ENCODE results near the gene FREY1. TPM values are rescaled to one million over a fixed set of nuclear protein-coding genes. Genes with fewer than 3 reads are reported as not detected.

FREY1 gene
- total RNA-seq, 4 donors from 2014 or later = 0.65 to 3.7 (median 1.4) TPM

DNA sequence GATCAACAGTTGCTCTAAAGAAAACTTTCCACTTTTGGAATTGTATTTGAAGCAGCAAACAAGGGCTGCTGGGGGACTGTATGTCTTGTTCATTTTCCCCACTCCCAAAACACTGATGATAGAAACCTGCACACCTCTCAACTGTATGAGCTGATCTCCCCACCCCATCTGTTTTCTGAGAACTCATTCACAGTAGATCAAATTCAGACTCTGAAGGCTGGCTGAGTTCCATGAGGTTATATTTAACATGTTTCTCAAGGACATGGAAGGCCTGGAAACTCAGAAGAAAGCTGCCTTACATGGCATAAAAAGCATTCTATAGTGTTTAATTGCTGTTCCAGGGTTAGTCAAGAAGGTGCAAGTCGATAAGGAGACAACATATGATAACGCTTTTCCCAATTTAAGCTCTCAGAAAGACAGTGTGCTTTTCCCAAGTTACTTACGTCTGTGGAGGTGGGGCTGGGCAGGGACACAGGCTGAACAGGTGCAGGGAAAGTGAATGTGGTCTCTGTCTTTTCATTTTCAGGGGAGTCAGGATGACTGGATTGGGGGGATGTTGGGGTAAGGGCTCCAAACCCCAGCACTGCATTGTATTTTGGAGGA lies 38.4 kb upstream of the FREY1 start:
- Histone ChIP-seq H3K36me3 (peaks cover 39 to 92% (median 79%) of the 10 kb centered on the region in 4 donors), H3K27me3 (no peaks in the 10 kb centered on the region)
- intact Hi-C loops (cut with DNase I) = no loop called here

DNA sequence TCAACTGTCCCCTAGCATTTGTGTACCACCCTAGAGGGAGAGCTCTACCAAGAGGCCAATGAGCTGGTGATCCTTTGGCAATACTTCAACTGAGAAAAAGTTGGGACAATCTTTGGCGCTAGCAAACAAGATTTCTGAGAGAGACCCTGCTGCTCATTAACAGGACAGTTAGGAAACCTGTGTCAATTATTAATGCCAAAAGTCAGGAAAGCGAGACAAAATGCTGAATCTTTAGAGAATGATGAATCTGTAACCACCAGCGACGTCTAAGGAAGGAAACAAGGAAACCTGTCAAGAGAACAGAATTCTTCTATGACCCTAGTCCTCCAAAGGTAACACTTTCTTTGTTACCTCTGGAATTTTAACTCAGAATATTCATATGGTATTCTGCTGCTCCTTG lies 35.3 kb upstream of the FREY1 start:
- Histone ChIP-seq H3K27me3 (no peaks in the 10 kb centered on the region), H3K36me3 (peaks cover 34 to 76% (median 58%) of the 10 kb centered on the region in 4 donors), H3K4me1 (no peaks in the 10 kb centered on the region), H3K4me3 (no peak overlapping the region), H3K27ac (replicated peaks in 1 of 4) (no peak overlapping the region), H3K9me3 (no peaks in the 10 kb centered on the region)
- WGBS = 96% methylated on average over 4 of the region's 4 CpGs
- DNase-seq (ENCODE audit: extremely low spot score) = peak; percentile 10
- no peak for TF ChIP-seq POLR2A (IDR thresholded peaks at IDR 0.05; ENCODE audit: low read depth)
- TF ChIP-seq EP300 (IDR thresholded peaks at IDR 0.05) = no peak
- no peak for TF ChIP-seq POLR2AphosphoS5 (IDR thresholded peaks at IDR 0.05)
- TF ChIP-seq, protein P1, sequence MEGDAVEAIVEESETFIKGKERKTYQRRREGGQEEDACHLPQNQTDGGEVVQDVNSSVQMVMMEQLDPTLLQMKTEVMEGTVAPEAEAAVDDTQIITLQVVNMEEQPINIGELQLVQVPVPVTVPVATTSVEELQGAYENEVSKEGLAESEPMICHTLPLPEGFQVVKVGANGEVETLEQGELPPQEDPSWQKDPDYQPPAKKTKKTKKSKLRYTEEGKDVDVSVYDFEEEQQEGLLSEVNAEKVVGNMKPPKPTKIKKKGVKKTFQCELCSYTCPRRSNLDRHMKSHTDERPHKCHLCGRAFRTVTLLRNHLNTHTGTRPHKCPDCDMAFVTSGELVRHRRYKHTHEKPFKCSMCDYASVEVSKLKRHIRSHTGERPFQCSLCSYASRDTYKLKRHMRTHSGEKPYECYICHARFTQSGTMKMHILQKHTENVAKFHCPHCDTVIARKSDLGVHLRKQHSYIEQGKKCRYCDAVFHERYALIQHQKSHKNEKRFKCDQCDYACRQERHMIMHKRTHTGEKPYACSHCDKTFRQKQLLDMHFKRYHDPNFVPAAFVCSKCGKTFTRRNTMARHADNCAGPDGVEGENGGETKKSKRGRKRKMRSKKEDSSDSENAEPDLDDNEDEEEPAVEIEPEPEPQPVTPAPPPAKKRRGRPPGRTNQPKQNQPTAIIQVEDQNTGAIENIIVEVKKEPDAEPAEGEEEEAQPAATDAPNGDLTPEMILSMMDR (IDR thresholded peaks at IDR 0.05) = no peak
- intact Hi-C loops (cut with DNase I) = no loop called here

More for the DNA sequence above, 38.4 kb upstream of the FREY1 start:
- Histone ChIP-seq H3K4me1 (peaks cover 0 to 7% (median 0%) of the 10 kb centered on the region in 4 donors), H3K4me3 (no peak overlapping the region), H3K27ac (replicated peaks in 1 of 4) (no peak overlapping the region), H3K9me3 (no peaks in the 10 kb centered on the region)
- peak; percentile 70 for DNase-seq (ENCODE audit: extremely low spot score)
- 62% methylated on average over 3 of the region's 3 CpGs for WGBS
- TF ChIP-seq POLR2A (IDR thresholded peaks at IDR 0.05; ENCODE audit: low read depth) (no peak), EP300 (IDR thresholded peaks at IDR 0.05) (no peak), POLR2AphosphoS5 (IDR thresholded peaks at IDR 0.05) (no peak)
- TF ChIP-seq, protein P1 (IDR thresholded peaks at IDR 0.05) = no peak

DNA sequence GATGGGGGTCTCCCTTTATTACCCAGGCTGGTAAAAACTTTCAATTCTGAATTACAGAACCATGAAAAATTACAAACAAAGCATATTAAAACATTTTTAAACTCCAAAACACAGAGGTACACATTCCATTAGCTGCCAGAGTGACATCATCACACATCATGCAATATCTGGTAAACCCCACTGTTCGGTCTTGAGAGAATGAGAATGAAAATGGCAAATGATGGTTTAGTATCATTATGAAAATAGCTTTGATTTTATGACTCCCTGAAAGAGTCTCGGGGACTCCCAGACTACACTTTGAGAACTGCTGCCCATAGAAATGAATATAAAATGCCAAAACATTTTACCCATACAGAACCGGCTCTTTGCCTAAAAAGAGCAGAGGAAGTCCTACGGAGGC lies 34.2 kb upstream of the FREY1 start:
- Histone ChIP-seq H3K4me3 (no peak overlapping the region), H3K36me3 (peaks cover 31 to 77% (median 58%) of the 10 kb centered on the region in 4 donors), H3K4me1 (no peaks in the 10 kb centered on the region), H3K27ac (replicated peaks in 1 of 4) (no peak overlapping the region), H3K9me3 (no peaks in the 10 kb centered on the region), H3K27me3 (no peaks in the 10 kb centered on the region)
- no peak for DNase-seq (ENCODE audit: extremely low spot score)
- no peak for TF ChIP-seq EP300 (IDR thresholded peaks at IDR 0.05)
- no peak for TF ChIP-seq POLR2AphosphoS5 (IDR thresholded peaks at IDR 0.05)
- TF ChIP-seq, protein P1 (IDR thresholded peaks at IDR 0.05) = no peak
- no peak for TF ChIP-seq POLR2A (IDR thresholded peaks at IDR 0.05; ENCODE audit: low read depth)
- intact Hi-C loops (cut with DNase I) = no loop called here
- 90% methylated on average over 4 of the region's 4 CpGs for WGBS

DNA sequence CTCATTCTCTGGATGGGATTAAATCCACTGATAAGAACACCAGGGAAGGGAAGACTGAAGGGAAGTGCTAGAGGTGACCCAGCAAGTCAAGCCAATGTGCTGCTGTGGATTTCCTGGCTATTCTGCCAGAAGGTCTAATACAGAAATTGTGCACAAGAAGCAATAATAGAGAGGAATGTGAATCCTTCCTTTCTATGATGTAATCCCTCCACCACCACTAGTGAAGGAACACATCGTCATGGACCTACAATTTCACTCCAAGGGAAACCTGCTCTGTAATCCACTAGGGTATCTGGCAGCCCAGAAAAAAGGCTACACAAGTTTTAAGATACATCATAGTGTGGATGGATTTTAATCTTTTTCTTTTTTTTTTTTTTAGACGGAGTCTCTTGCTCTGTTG lies 32.8 kb upstream of the FREY1 start:
- H3K36me3 ChIP-seq = peaks cover 39 to 77% (median 58%) of the 10 kb centered on the region in 4 donors
- no peak overlapping the region for H3K4me3 ChIP-seq
- H3K9me3 ChIP-seq = no peaks in the 10 kb centered on the region
- no peaks in the 10 kb centered on the region for H3K4me1 ChIP-seq
- no peak overlapping the region for H3K27ac ChIP-seq (replicated peaks in 1 of 4)
- WGBS = 89% methylated on average over 2 of the region's 2 CpGs
- intact Hi-C loops (cut with DNase I) = no loop called here
- peak; percentile 10 for DNase-seq (ENCODE audit: extremely low spot score)
- TF ChIP-seq EP300 (IDR thresholded peaks at IDR 0.05) (no peak), POLR2AphosphoS5 (IDR thresholded peaks at IDR 0.05) (no peak), POLR2A (IDR thresholded peaks at IDR 0.05; ENCODE audit: low read depth) (no peak)
- TF ChIP-seq, protein P1 (IDR thresholded peaks at IDR 0.05) = no peak
- H3K27me3 ChIP-seq = no peaks in the 10 kb centered on the region

DNA sequence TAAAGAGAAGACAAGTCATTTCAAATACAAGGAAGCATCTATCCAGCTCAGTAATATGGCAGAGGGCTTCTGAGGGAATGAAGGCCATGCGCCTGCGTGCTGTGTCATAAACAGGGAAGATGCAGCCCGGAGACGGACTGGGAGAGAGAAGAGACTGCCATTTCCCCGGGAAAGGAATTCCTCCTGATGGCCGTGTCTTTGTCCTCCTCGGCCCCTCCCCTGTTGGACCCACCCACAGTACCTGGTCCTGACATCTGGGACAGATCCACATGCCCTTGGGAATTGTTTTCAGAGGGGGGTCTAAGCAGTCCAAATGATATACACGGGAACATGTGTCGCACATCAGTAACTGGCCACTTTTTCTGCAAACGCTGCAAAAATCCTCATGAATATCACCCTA lies 30.8 kb upstream of the FREY1 start:
- intact Hi-C loops (cut with DNase I) = no loop called here
- Histone ChIP-seq H3K4me1 (no peaks in the 10 kb centered on the region), H3K27ac (replicated peaks in 1 of 4) (no peak overlapping the region), H3K4me3 (no peak overlapping the region), H3K27me3 (no peaks in the 10 kb centered on the region), H3K36me3 (peaks cover 44 to 77% (median 67%) of the 10 kb centered on the region in 4 donors), H3K9me3 (no peaks in the 10 kb centered on the region)
- WGBS = 88% methylated on average over 10 of the region's 10 CpGs
- TF ChIP-seq, protein P1 (IDR thresholded peaks at IDR 0.05) = no peak
- no peak for TF ChIP-seq POLR2AphosphoS5 (IDR thresholded peaks at IDR 0.05)
- TF ChIP-seq EP300 (IDR thresholded peaks at IDR 0.05) = no peak
- TF ChIP-seq POLR2A (IDR thresholded peaks at IDR 0.05; ENCODE audit: low read depth) = no peak
- peak; percentile 12 for DNase-seq (ENCODE audit: extremely low spot score)

Measured in esophagus muscularis mucosa (tissue), 4 donors.